Activated CD8-positive, alpha-beta memory T cell treated with anti-CD3 and anti-CD28 coated beads, Interleukin-2, amount 50 U/mL, for 4 hours (primary cell): ENCODE data around the gene ZNF335.
"Not testable (repeated sequence)": the region's sequence is repeated elsewhere in the genome, so short reads cannot be mapped to it uniquely, and the experiment has no call there.

Source experiments
- DNase-seq: peaks from one replicate; pipeline ENCODE4 v3.0.0-alpha.2; 2020

The ZNF335 gene

DNA sequence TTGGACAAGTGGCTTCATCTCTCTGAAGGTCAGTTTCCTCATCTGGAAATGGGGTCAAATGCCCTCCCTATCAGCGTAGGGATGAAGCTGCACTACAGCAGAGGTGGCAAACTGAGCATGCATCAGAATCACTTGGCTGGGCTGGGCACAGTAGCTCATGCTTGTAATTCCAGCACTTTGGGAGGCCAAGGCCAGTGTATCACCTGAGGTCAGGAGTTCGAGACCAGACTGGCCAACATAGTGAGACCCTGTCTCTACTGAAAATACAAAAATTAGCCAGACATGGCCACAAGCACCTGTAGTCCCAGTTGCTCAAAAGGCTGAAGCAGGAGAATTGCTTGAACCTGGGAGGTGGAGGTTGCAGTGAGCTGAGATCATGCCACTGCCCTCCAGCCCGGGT lies 30.0 kb upstream of the ZNF335 start:
- DNase-seq, result no peak

GRCh38 chr20:46001498-46001897 lies 29.5 kb upstream of the ZNF335 start:
- DNase-seq, result no peak

GRCh38 chr20:46000262-46000996 lies 28.4 kb upstream of the ZNF335 start:
- DNase-seq, result no peak

- no peak for DNase-seq
These were observed 27.7 kb upstream of the ZNF335 start for GRCh38 chr20:45999557-46000261.

- DNase-seq, result no peak
These were observed 26.8 kb upstream of the ZNF335 start for GRCh38 chr20:45998761-45999160.

- DNase-seq, result no peak
These were observed 26.3 kb upstream of the ZNF335 start for GRCh38 chr20:45998337-45998736.

- DNase-seq, result no peak
These were observed 25.2 kb upstream of the ZNF335 start for GRCh38 chr20:45997187-45997586.

- DNase-seq, result not testable (repeated sequence)
These were observed 23.6 kb upstream of the ZNF335 start for GRCh38 chr20:45995495-45996097.

DNA sequence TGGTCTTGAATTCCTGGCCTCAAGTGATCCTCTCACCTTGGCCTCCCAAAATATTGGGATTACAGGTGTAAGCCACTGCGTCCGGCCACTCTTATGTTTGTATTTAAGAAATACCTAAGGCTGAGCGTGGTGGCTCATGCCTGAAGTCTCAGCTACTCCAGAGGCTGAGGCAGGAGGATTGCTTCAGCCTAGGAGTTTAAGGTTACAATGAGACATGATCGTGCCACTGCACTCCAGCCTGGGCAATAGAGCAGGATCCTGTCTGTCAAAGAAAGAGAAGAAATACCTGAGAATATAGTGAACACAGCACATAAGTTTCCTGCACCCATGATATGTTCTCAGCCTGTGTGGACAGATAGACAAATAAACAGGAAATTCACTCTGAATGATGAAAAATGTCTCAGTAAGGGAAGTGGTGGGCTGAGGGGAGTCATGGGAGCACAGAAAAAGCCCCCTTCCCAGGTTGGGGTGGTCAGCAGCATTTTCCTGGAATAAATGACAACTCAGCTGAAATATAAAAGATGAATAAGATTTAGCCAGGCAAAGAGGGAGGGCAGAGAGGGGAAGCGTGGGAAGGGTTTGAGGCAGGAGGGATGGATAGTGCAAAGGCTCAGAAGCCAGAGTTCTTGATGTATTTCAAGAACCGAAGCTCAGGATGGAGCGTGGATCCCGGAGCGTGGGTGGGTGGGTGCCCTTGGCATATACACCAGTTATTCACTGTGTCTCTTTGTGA lies 22.9 kb upstream of the ZNF335 start:
- DNase-seq, result no peak

- no peak for DNase-seq
These were observed 21.4 kb upstream of the ZNF335 start for GRCh38 chr20:45993197-45993951.

DNA sequence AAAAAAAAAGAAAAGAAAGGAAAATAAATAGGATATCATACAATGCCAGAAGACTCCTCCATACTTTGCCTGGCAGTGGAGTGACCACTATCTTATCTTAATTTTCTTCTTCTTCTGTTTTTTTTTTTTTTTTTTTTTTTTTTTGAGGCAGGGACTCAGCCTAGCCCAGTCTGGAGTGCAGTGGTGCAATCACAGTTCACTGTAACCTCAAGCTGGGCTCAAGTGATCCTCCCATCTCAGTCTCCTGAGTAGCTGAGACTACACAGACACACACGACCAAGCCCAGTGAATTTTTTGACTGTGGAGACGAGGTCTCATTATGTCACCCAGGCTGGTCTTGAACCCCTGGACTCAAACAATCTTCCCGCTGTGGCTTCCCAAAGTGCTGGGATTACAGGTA lies 19.6 kb upstream of the ZNF335 start:
- no peak for DNase-seq

DNA sequence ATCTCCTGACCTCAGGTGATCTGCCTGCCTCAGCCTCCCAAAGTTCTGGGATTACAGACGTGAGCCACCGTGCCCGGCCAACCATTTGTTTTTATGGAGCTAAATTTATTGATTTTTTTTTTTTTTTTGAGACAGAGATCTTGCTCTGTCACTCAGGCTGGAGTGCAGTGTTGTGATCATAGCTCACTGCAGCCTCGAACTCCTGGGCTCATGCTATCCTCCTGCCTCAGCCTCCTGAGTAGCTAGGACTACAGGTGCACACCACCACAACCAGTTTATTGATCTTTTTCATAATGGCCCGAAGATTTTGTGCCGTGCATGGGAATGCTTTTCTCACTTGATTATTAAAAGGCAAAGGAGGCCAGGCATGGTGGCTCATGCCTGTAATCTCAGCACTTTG lies 16.8 kb upstream of the ZNF335 start:
- not testable (repeated sequence) for DNase-seq

DNA sequence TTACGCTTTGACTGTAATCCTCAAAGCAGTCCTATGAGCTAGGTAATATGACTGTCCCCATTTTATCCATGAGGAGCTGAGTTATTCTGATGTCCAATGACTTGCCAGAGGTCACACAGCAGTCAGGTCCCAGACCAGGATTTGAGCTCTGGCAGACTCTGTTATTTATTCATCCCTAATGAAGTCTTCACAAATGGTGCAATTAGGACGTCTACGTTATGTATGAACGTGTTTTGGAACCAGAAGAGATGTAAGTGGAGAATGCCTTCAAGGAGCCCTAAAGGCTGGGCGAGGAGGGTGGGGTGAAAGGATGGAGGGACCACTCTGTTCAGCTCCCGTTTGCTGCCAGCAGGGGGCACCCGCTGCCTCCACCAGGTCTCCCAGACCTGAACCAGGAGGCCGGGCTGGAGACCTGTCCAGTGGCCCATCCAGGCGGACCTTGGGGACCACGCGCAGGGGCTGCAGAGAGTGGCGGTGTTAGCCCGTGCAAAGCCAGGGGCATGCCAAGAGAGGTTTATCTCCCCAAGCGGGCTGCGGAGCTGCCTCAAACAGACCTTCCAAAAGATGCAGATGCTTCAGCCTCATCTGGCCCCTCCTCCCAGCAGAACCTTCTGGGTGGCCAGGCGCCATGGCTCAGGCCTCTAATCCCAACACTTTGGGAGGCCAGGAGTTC lies 15.2 kb upstream of the ZNF335 start:
- peak; percentile 78 for DNase-seq

DNA sequence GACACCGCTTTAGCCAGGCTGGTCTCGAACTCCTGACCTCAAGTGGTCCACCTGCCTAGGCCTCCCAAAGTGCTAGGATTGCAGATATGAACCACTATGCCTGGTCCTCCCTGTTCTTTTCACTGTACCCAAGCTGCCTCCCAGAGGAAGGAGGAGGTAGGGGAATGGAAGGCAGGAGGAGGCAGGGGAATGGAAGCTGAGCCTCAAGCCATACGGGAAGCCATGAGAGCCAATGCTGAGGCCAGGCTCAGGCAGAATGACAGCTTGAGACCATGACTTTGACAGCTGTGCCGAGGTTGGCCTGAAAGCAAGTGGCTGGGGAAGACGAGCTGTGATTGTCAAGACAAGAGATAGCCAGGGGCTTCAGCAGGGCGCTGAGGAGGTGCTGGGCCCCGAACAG lies 13.6 kb upstream of the ZNF335 start:
- no peak for DNase-seq

- DNase-seq, result no peak
These were observed 11.3 kb upstream of the ZNF335 start for GRCh38 chr20:45983279-45983743.

- DNase-seq, result no peak
These were observed 9.3 kb upstream of the ZNF335 start for GRCh38 chr20:45981261-45981660.

- DNase-seq, result no peak
These were observed 4.1 kb upstream of the ZNF335 start for GRCh38 chr20:45976086-45976485.

- no peak for DNase-seq
These were observed 3.7 kb upstream of the ZNF335 start for GRCh38 chr20:45975686-45976085.

- DNase-seq, result no peak
These were observed 3.0 kb upstream of the ZNF335 start for GRCh38 chr20:45974896-45975565.

GRCh38 chr20:45972500-45973183 lies 639 bp upstream of the ZNF335 start:
- DNase-seq, result no peak

DNA sequence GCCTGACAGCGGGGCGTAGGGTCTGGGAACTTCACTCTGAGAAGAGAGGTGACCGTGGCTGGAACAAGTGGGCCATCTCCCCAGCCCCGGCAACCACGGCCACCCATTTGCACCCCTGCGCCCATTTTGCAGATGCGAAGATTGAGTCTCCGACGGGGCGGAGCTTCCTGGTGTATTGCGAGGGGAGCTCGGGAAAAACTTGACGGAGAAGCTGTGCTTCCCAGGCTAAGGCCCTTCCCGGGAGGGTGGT lies 653 bp downstream of the ZNF335 start:
- no peak for DNase-seq
